GM21367 (cell line): Measurements from ENCODE around the gene SLC25A47.
"Not testable (repeated sequence)": the region's sequence is repeated elsewhere in the genome, so short reads cannot be mapped to it uniquely, and the experiment has no call there.

Experiments used
- ATAC-seq: cut with Tn5 transposase; IDR thresholded peaks from one replicate; pipeline ENCODE4 v1.9.1; 2021; ENCODE audit not compliant: unreplicated experiment

The SLC25A47 gene, protein sequence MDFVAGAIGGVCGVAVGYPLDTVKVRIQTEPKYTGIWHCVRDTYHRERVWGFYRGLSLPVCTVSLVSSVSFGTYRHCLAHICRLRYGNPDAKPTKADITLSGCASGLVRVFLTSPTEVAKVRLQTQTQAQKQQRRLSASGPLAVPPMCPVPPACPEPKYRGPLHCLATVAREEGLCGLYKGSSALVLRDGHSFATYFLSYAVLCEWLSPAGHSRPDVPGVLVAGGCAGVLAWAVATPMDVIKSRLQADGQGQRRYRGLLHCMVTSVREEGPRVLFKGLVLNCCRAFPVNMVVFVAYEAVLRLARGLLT

DNA sequence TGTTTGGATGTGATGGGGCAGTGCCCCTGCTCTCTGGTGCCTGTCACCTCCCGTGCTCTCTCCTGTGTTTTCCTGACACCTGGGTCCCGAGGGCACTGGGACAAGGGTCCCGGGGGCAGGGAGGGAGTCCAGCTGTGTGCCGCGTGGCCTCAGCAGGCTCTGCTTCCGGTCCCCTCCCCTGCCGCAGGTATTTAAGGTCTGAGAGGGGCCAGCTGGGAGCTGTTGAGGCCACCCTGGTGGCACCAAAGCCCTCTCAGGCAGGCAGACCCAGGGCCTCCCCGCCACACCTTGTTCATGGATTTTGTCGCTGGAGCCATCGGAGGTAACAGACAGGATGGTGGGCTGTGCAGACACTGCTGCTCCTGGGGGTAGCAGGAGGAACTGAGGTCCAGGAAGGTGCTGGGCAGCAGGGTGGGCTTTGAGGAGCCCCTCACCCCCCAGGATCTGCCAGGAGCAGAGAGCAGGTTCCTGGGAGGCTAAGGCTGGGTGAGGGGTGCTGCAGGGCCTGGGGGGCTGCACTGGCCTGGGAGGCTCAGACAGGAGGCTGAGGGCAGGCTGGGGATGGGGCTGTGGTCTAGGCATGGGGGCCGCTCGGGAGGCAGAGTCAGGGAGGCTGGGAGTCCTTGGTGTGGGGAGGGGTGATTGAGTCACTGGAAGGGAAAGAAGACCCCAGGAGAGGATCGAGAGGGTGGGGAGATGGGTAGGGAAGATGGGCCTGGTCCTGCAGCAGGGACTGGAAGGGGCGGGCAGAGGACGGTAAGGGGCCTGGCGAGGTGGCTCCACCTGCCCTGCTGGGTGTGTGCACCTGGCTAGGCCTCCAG is at the start of gene SLC25A47:
Gene SLC25A47 (plus strand): TSS at position 219 of the 821 bp plus-strand sequence. CDS start 76 bp downstream, at position 295.
- ATAC-seq: no peak

DNA sequence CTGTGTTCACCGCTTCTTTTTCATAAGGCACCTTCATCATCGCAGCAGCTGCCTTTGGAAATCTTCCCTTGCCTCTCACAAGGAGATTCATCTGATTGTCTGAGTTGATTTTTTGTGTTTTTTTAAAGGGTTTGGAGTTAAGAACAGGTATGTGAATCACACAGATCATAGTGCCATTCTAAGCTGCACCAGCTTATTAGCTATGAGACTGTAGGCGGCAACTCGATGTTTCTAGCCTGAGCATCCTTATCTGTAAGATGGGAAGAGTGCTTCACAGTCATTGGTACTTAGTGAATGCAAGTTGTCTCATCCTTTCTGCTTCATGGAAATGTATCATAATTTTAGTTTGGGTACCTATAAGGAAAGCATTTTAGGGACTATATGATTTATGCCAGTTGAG is 48.9 kb upstream of the SLC25A47 start:
- ATAC-seq: no peak

DNA sequence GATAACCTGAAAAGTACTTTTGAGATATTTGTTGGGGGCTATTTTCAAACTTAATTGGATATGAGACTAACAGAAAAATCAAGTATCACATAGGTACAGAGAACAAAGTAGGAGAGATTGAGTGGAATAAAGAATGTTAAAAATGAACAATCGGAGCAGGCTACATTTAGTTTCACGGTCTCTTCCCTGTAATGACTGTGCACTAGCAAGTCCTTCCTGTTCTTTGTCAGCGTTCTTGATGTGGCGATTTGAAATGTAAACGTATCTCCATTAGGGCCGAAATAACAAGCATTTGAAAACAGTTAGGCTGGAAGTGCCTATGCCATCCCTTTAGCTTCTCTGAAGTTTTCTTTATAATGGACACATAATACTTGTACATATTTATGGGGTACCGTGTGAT is 47.9 kb upstream of the SLC25A47 start:
- no peak for ATAC-seq

DNA sequence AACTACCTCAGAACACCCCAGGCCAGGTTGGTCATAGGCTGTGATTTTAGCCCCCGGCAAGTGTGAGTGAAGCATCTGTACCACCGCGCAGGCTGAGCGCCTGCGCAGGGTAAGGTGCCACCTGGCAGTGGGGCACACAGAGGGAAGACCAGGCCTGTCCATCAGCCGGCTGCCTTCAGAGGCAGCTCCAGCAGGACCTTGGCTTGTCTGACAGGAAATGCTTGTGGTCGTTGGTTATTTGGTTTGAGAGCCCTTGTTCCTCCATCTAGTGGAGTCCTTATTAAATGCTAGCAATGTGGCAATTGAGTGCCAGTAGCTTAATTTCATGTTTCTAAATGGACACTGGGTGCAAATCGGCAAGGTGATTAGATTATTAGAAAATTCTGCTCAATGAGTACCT is 44.4 kb upstream of the SLC25A47 start:
- ATAC-seq: no peak

DNA sequence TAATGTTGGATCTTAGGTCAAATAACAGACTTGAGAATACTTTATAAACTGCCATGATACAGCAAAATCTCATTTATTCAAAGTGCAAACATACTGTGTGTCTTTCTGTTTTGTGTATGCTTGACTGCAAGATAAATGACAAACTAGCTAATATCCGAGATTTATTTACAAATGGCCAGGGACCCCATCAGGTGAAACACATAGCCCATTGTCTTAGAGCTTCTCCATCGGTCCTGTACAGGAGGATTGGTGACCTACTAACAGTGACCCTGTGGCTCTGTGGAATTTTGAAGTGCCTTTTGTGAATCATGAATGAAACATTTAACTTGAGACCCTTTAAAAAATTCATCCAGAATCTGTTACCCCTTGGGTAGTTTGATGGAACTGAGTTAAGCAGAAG is 44.0 kb upstream of the SLC25A47 start:
- ATAC-seq: no peak

DNA sequence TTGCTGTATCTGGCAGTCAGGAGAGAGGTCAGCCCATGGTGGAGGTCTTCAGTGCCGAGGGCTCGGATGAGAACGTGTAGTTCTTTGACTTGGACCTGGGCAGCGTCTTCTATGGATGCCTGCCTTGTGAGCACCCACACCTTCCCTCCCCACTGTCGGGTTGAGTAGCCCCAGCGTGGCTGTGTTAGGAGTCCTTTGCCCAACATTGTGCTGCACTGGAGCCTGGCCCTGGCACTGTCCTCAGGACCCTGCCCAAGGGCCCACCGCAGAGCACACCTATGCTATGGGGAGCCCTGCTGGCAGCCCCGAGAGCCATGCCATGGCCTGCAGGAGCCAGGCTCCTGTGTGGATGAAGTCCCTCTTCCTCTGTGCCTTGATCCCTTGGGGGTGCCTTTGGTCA is 43.6 kb upstream of the SLC25A47 start:
- no peak for ATAC-seq

DNA sequence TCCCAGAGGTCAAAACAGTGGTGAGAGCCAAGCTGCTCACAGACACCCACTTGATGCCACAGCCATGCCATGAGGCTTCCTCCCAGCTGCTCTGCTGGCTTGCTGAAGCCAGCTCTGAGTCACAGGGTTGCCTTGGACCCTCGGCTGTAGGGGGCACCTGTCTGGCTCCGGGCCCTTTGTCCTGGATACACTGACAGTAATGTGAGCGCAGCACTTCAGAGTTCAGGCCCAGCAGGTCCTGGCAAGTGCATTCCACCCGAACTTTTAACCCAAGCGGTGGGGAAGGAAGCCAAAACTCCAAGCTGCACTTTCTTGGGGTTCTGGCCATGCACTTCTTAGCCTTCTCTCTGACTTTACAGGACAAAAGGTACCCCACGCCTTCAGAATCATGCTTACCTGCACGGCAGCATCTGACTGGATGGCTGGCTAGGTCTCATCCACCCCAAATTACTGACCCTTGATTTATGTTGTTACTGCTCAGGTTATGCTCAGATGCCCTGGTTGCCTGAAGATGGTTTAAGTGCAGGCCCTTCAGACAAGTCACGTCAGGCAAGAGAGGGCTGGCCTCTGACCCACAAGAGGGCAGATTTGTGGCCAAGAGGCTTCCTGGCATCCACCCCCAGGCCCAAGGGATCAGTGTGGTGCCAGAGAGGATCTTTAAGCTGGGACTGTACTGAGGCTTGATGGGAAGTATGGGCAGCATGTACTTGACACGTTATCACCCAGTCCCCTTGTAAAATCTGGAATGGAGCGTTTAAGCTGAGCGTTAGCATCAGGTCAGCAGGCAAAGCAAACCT is 41.7 kb upstream of the SLC25A47 start:
- no peak for ATAC-seq

DNA sequence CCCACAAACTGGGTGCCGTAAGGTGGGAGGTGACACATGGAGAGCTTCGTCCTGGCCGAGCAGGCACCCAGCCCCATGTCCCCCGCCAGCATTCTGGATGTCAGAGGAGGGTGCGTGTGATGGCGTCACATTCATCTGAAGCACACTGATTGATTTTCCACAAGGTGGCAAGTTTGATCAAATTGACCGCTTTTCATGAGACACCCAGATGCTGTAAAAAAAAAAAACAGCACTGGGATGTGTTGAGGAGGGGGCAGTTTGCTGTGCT is 41.1 kb upstream of the SLC25A47 start:
- no peak for ATAC-seq

DNA sequence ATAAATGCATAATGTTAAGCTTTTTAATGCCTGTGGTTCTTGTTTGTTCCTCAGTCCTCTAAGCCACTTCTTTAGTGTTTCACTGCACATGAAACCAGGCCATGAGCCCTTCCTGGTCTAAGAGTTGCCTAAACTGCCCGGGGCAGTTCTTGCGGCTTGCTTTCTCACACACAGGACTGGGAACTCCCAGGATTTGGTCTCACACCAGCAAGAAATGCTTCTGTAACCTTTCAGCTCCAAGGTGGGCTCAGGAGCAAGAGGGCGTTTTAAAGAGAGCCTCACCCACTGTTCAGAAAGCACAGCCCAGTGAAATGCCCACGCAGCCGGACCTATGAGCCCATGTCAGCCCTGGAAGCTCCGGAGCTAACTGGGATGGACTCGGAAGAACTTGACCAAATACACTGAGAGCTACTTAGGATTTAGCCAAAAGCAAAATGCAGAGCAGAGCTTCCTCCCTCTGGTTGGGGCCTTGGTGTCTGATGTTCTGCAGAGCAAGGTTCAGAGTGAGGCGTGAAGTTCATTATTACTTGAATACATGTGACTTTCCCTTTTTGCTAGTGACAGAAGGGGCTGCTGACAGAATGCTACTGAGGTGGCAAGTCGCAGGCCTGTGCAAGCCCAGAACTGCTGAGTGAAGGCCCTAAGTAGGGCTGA is 40.2 kb upstream of the SLC25A47 start:
- no peak for ATAC-seq

DNA sequence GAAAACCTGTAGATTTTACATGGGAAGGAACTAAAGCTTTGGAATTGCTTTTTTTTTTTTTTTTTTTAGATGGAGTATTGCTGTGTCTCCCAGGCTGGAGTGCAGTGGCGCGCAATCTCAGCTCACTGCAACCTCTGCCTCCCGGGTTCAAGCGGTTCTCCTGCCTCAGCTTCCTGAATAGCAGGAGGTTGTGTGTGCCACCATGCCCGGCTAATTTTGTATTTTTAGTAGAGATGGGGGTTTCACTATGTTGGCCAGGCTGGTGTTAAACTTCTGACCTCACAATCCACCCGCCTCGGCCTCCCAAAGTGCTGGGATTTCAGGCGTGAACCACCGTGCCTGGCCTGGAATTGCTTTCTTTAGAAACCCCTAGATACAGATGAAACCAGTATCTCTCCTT is 39.7 kb upstream of the SLC25A47 start:
- not testable (repeated sequence) for ATAC-seq

DNA sequence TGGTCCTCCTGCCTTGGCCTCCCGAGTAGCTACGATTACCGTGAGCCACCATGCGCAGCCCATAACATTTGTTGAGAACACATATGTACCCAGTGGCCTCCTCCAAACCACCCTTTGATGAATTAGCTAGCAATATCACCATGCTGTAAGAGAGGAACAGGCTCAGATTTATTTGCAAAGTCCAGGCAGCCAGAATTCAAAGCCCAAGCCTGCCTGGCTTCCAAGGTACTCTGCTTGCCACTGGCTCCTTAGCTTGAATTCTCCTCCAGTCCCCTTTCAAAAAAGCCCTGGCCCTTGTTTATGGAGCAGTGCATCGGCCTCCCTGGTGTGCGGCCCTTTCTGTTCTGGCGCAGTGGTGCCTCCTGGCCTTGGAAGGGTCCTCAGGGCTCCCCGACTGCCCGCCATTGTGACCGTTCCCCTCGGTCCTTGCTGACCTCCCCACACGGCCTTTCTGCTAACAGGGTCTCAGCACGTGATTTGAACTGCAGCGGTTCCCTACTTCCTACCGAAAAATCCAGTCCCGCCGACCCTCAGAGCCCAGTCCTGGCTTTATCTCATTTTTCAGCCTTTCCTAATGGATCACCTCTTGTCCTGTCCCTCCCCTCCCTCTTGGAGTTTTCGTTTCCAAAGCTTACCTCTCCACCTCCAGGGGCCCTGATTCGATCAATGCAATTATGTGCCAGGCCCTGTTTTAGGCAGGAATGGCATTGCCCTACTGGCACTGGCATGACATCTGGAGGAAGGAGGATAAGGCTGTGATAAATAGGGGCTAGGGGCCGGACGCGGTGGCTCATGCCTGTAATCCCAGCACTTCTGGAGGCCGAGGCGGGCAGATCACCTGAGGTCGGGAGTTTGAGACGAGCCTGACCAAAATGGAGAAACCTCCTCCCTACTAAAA is 38.9 kb upstream of the SLC25A47 start:
- ATAC-seq: no peak

DNA sequence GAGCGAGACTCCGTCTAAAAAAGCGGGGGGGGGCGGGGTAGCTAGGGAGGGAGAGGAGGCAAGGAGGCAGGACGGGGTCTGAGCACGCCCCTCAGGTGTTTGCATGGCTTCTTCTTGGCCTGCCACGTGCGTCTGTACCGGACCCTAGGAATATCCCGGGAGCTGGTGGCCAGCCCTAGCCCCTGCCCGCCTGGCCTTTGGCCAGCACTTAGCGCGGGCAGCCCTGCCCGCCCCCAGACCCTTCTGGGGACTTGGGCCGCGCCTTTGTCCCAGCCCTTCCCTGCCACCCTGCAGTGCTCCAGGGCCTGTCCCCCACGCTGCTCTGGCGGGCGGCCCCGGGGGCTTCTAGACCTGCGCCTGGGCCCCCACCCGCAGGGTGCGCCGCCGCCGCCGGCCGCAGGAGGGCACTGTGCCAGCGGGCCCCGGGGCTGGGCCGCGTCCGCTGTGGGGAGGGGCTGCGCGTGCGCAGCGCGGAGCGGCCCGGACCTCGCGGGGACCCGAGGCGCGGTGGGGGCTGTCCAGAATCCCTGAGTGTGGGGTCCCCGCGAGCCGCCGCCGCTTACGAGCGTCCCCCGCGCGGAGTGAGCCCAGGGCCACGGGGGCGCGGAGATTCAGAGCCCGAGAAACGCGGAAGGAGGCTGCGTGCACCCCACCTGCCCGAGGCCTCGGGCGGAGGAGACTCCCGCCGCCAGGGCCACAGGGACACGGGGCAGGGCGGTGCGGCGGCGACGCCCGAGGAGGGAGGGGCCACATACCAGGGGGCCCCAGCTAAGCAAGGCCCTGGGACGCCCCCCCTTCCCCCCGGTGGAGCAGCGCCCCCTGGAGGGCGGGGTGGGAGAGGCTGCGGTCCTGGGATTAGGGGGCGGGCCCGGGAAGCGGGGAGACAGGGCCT is 37.9 kb upstream of the SLC25A47 start:
- ATAC-seq: peak; percentile 80

DNA sequence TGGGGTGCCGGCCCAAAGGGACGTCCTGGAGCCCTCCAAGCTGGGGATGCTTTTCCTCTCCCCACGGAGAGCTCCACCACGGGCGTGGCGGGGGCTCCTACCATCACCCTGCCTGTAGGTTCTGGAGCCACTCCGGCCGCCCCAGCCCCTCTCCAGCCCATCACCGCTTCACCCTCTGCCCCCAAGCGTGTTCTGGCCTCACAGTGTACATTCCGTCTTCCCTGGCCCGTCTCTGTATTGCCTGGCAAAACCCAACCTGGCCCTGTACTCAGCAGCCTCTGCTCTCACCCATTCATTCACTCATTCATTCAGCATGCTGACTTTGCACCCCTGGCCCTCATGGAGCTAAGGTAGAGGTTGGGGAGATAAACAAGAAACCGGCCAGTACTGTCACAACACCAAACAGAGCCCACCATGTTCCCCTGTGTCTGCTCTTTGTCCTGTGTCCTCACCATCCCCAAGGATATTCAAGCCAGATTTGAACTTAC is 37.2 kb upstream of the SLC25A47 start:
- peak; percentile 6 for ATAC-seq

DNA sequence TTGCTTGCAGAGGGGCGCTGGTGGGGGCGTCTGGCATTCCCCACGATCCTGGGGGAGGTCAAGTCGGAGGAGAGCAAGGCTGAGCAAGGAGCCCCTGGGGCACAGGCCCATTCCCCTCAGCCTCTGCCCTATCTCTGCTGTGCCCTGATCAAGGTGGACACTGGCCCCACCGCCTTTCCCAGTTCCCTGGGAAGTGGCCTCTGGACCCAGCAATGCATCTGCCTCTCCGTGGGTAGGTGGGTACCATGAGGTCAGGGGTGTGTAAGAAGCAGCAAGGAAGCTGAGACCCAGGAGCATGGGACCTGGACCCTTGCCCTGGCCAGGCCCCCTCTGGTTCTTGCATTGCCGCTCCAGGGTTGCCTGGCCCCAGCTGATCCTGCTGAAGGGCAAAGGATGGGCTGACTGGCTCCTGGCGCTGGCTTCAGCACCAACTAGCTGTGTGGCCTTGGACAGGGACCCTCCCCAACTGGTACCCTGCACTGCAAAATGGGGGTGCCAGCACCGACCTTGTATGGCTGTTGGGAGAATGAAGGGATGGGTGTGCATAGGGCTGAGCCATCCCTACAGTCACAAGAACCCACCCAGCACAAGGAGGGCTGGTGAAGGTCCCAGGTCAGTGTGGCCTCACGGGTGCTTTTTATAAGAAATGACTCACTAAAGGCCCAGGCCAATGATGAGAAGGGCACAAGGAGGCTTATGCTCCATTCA is 36.5 kb upstream of the SLC25A47 start:
- no peak for ATAC-seq

DNA sequence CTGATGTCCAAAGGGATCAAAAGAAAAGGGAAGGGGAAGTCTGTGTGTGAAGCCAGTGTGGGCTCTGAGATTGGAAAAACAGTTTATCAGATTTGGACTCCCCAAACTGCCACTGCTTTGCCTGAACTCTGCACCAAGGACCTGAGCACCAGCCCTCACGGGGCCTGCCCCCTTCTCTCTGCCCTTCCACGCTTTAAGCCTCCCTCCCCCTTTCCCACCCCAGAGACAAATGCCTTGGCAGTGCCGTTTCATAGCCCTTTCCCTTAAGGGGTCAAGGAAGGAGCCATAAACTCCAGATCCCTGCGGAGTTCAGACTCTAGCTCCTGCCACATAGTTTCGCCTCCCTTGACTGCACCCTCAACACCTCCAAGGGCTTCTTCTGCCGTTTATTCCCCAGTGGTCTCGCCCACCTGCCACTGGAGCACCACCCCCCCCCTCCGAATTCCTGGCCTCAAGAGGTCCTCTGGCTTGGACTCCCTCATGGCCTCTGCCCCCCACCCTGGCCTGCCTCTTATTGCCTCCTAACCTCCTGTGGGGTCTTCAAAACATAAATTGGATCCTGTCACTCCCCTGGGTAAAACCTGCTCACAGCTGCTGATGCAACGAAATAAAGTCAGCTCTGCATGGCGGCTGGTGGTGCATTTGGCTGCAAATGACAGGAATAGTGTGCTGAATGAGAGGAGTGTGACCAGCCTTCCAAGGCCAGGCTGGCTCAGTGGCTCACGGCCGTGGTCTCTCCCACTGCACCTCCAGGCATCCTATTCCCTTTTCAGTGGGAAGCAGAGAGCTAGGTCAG is 35.7 kb upstream of the SLC25A47 start:
- ATAC-seq: no peak

DNA sequence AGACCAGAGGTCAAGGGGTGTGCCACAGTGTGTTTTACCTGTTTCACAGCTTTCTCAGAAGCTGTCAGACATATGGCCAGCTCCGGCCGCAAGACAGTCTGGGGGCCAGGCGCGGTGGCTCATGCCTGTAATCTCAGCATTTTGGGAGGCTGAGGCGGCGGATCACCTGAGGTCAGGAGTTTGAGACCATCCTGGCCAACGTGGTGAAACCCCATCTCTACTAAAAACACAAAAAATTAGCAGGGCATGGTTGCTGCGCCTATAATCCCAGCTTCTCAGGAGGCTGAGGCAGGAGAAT is 35.2 kb upstream of the SLC25A47 start:
- not testable (repeated sequence) for ATAC-seq

DNA sequence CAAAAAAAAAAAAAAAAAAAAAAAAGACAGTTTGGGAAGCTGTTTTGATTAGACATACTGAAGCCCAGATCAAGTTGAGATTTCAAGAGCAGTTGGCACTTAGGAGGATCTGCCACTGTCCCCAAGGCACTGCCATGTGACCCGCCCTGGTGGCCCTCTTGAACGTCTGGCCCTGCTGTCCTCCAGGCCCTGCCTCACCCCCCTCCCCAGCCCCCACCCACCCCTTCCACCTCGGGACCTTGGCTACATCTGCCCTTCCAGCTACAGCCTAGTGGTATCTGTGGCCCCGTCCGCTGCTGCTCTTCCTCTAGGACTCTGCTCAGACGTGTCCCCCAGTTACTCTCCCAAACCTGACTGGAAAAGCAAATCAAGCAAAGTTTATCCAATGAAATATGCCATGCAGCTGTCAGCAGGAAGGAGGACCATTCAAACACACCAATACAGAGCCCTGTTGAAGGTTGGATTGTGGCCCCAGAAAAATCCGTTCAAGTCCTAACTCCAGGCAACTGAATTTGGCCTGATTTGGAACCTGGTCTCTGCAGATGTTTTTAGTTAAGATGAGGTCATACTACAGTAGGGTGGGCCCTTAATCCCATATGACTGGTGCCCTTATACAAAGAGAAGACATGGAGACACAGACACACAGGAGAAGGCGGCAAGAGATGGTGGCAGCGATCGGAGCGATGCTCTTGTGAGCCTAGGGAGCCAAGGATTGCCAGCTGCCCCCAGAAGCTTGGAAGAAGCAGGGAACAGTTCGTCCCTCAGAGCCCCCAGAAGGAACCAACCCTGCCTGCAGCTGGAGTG is 34.6 kb upstream of the SLC25A47 start:
- ATAC-seq: no peak
